H1 (cell line): ENCODE results near the gene PCBP1. TPM values are rescaled to one million over a fixed set of nuclear protein-coding genes. Genes with fewer than 3 reads are reported as not detected.
"Not testable (repeated sequence)": the region's sequence is repeated elsewhere in the genome, so short reads cannot be mapped to it uniquely, and the experiment has no call there.

ENCODE experiments used
- CTCF ChIA-PET: fragments of 300-600 bp; sonication (Branson Sonifier 250); formaldehyde crosslinking; loops from one replicate; lab custom pipeline; 2021; ENCODE audit not compliant: partially characterized antibody; lab: Charles Lee
- POLR2A ChIA-PET: fragments of 300-600 bp; sonication (Branson Sonifier 250); formaldehyde crosslinking; loops from one replicate; lab custom pipeline; 2021; ENCODE audit warnings: inconsistent platforms; ENCODE audit not compliant: partially characterized antibody; lab: Charles Lee
- DNase-seq, 2 experiments: peaks; one replicate each; pipeline versions ENCODE4 v3.0.0 to v3.0.0-alpha.2; 2010 to 2022; ENCODE audit warnings: low spot score in 2 of 2, low read depth in 1 of 2, mixed read lengths in 1 of 2
- FAIRE-seq: peaks from 2 replicates; lab custom pipeline; 2011; peaks lifted over from hg19 to GRCh38; lab: Jason Lieb, UNC
- H2AFZ ChIP-seq: 2 replicates; pipeline ENCODE4 v1.8.1; 2012; ENCODE audit warnings: low read length, inconsistent platforms
- H2AK5ac ChIP-seq: 2 replicates; pipeline ENCODE4 v1.6.1; 2013; ENCODE audit warnings: low read depth, low read length
- H2BK120ac ChIP-seq: replicated peaks from 2 replicates; pipeline ENCODE3; 2013; ENCODE audit warnings: low read depth, low read length, inconsistent platforms
- H2BK12ac ChIP-seq: 2 replicates; pipeline ENCODE4 v1.6.1; 2013; ENCODE audit warnings: low read depth, low read length
- H2BK15ac ChIP-seq: 2 replicates; pipeline ENCODE4 v1.6.1; 2013; ENCODE audit warnings: low read length
- H2BK20ac ChIP-seq: 2 replicates; pipeline ENCODE4 v1.6.1; 2013; ENCODE audit warnings: low read length
- H2BK5ac ChIP-seq: 2 replicates; pipeline ENCODE4 v1.6.1; 2013; ENCODE audit warnings: low read depth, low read length
- H3K14ac ChIP-seq: 2 replicates; pipeline ENCODE4 v1.6.1; 2013; ENCODE audit warnings: inconsistent platforms; ENCODE audit not compliant: insufficient read length
- H3K18ac ChIP-seq: 2 replicates; pipeline ENCODE4 v1.6.1; 2013; ENCODE audit warnings: low read length; ENCODE audit errors: extremely low read depth
- H3K23ac ChIP-seq: 2 replicates; pipeline ENCODE4 v1.6.1; 2013; ENCODE audit warnings: inconsistent platforms; ENCODE audit not compliant: insufficient read length
- H3K23me2 ChIP-seq: 2 replicates; pipeline ENCODE4 v1.6.1; 2013; ENCODE audit warnings: low read depth, low read length
- H3K27ac ChIP-seq: 2 replicates; pipeline ENCODE4 v1.6.1; 2011; ENCODE audit warnings: low read depth, low read length, inconsistent platforms
- H3K27me3 ChIP-seq, 4 experiments: replicated peaks in 1 of 4; 1 replicate in 1 of 4; 2 replicates in 3 of 4; pipeline versions ENCODE4 v1.6.1 to v1.8.1; 2011 to 2013; ENCODE audit warnings: low read length in 3 of 4, mild to moderate bottlenecking in 3 of 4, inconsistent platforms in 2 of 4, mixed read lengths in 2 of 4, moderate library complexity in 1 of 4; ENCODE audit not compliant: control insufficient read depth in 3 of 4, insufficient read depth in 3 of 4; ENCODE audit errors: extremely low read depth in 1 of 4
- H3K36me3 ChIP-seq, 4 experiments: 2 replicates each; pipeline versions ENCODE4 v1.6.1 to v1.8.1; 2011 to 2013; ENCODE audit warnings: mild to moderate bottlenecking in 4 of 4, low read length in 3 of 4, moderate library complexity in 2 of 4, control low read depth in 1 of 4, inconsistent platforms in 1 of 4; ENCODE audit not compliant: insufficient read depth in 4 of 4, control insufficient read depth in 2 of 4
- H3K4ac ChIP-seq: replicated peaks from 2 replicates; pipeline ENCODE3; 2013; ENCODE audit warnings: low read length, low read depth, mixed read lengths, inconsistent platforms; ENCODE audit not compliant: insufficient read length
- H3K4me1 ChIP-seq, 4 experiments: replicated peaks in 1 of 4; 1 replicate in 1 of 4; 2 replicates in 3 of 4; pipeline versions ENCODE4 v1.6.1 to v1.8.1; 2011 to 2013; ENCODE audit warnings: low read length in 3 of 4, inconsistent platforms in 2 of 4, mixed read lengths in 1 of 4; ENCODE audit not compliant: insufficient read depth in 4 of 4, control insufficient read depth in 3 of 4
- H3K4me2 ChIP-seq, 2 experiments: 2 replicates each; pipeline versions ENCODE4 v1.6.1 to v1.8.1; 2011 to 2013; ENCODE audit warnings: low read depth in 2 of 2, low read length in 2 of 2, control low read depth in 1 of 2, inconsistent platforms in 1 of 2, mild to moderate bottlenecking in 1 of 2; ENCODE audit not compliant: insufficient read depth in 1 of 2
- H3K4me3 ChIP-seq, 4 experiments: fragments of 200-600, 300-600 bp in 1 of 4; sonication (generic), shearing (Covaris generic), sonication (Bioruptor Twin) in 1 of 4; 2 replicates each; pipeline versions ENCODE4 v1.5.1 to v1.8.1; 2011 to 2016; ENCODE audit warnings: low read length in 4 of 4, low read depth in 3 of 4, control low read depth in 2 of 4, inconsistent platforms in 2 of 4, mild to moderate bottlenecking in 2 of 4, mixed read lengths in 1 of 4, moderate library complexity in 1 of 4; ENCODE audit not compliant: insufficient read depth in 2 of 4; ENCODE audit errors: extremely low read depth in 1 of 4
- H3K56ac ChIP-seq: replicated peaks from 2 replicates; pipeline ENCODE3; 2013; ENCODE audit warnings: low read depth, mild to moderate bottlenecking, mixed read lengths, low read length, inconsistent platforms; ENCODE audit not compliant: insufficient read length
- H3K79me1 ChIP-seq: 2 replicates; pipeline ENCODE4 v1.6.1; 2013; ENCODE audit warnings: low read depth, low read length, control low read depth
- H3K79me2 ChIP-seq, 2 experiments: 2 replicates each; pipeline versions ENCODE4 v1.6.1 to v1.8.1; 2012 to 2013; ENCODE audit warnings: low read length in 2 of 2, mild to moderate bottlenecking in 2 of 2, inconsistent platforms in 1 of 2; ENCODE audit not compliant: insufficient read depth in 2 of 2, control insufficient read depth in 1 of 2
- H3K9ac ChIP-seq, 4 experiments: replicated peaks in 1 of 4; 1 replicate in 1 of 4; 2 replicates in 3 of 4; pipeline versions ENCODE4 v1.6.1 to v1.8.1; 2011 to 2013; ENCODE audit warnings: low read depth in 3 of 4, low read length in 3 of 4, control low read depth in 2 of 4, mild to moderate bottlenecking in 2 of 4, moderate library complexity in 2 of 4, inconsistent platforms in 1 of 4; ENCODE audit errors: extremely low read depth in 1 of 4
- H3K9me3 ChIP-seq, 2 experiments: 2 replicates each; pipeline versions ENCODE4 v1.6.1 to v1.8.1; 2012 to 2013; ENCODE audit warnings: mild to moderate bottlenecking in 2 of 2, moderate library complexity in 2 of 2, control low read depth in 1 of 2, inconsistent platforms in 1 of 2, low read depth in 1 of 2, low read length in 1 of 2, mixed read lengths in 1 of 2; ENCODE audit not compliant: insufficient read depth in 2 of 2
- H4K20me1 ChIP-seq, 2 experiments: replicated peaks in 1 of 2; 2 replicates each; pipeline versions ENCODE3 to v1.8.1; 2011 to 2013; ENCODE audit warnings: inconsistent platforms in 2 of 2, low read length in 2 of 2, mild to moderate bottlenecking in 1 of 2; ENCODE audit not compliant: insufficient read depth in 2 of 2, control insufficient read depth in 1 of 2
- H4K5ac ChIP-seq: 2 replicates; pipeline ENCODE4 v1.6.1; 2013; ENCODE audit warnings: low read length, low read depth, mixed read lengths, inconsistent platforms; ENCODE audit not compliant: insufficient read length
- H4K8ac ChIP-seq: 2 replicates; pipeline ENCODE4 v1.8.0; 2013; ENCODE audit warnings: mild to moderate bottlenecking, moderate library complexity, low read length, inconsistent platforms; ENCODE audit not compliant: insufficient read depth; ENCODE audit errors: extremely low read depth
- H4K91ac ChIP-seq: replicated peaks from 2 replicates; pipeline ENCODE3; 2013; ENCODE audit warnings: low read length, mixed read lengths, inconsistent platforms; ENCODE audit not compliant: insufficient read length
- CHD2 ChIP-seq: IDR thresholded peaks from 2 replicates; pipeline ENCODE4 v1.6.1; 2012; ENCODE audit warnings: low read length, improper control_type of control experiment
- HDAC6 ChIP-seq: IDR thresholded peaks from one replicate; pipeline ENCODE4 v1.7.1; 2012; ENCODE audit warnings: low read depth, mild to moderate bottlenecking, inconsistent platforms, low read length, moderate library complexity
- JUN ChIP-seq: IDR thresholded peaks from 2 replicates; pipeline ENCODE4 v1.6.1; 2011; ENCODE audit warnings: low read depth, mild to moderate bottlenecking, improper control_type of control experiment, low read length
- NRF1 ChIP-seq: IDR thresholded peaks from 2 replicates; pipeline ENCODE4 v1.6.1; 2011; ENCODE audit warnings: mild to moderate bottlenecking, low read depth, low read length, improper control_type of control experiment
- TEAD4 ChIP-seq: IDR thresholded peaks from 2 replicates; pipeline ENCODE4 v1.6.1; 2012; ENCODE audit warnings: low read depth, low read length, inconsistent platforms, mixed read lengths
- WGBS, 2 experiments: shearing (Covaris generic) in 1 of 2; methylation state at CpG; one replicate each; pipeline versions ENCODE4 v1.1.6 to v1.1.7; 2013 to 2015; ENCODE audit warnings: low lambda C conversion rate in 2 of 2, mixed read lengths in 2 of 2, inconsistent platforms in 1 of 2, low coverage in 1 of 2, missing lambda C conversion rate in 1 of 2; ENCODE audit not compliant: insufficient replicate concordance in 2 of 2, insufficient coverage in 1 of 2, insufficient read length in 1 of 2; ENCODE audit errors: extremely low coverage in 1 of 2, missing lambda C conversion rate in 1 of 2; 5-methylcytosine and 5-hydroxymethylcytosine counted together
- polyA plus RNA-seq, 7 experiments: library from polyadenylated mRNA; depleted of rRNA in 3 of 7; stranded (reverse) in 5 of 7; unstranded in 2 of 7; fragments of >200 nt in 5 of 7; fragments of 200-250 nt in 2 of 7; gene quantifications; 1 replicate in 5 of 7; 2 replicates in 1 of 7; 4 replicates in 1 of 7; pipeline versions ENCODE4 v1.2.1 to v1.2.3, GENCODE V29; 2011 to 2013; ENCODE audit warnings: missing spikeins in 2 of 7, mixed read lengths in 2 of 7
- total RNA-seq: library from RNA; stranded (reverse); fragmentation: NEBNext Ultra II Directional; extraction: Animal tissue kit (Norgen Biotek cat#: 25700); gene quantifications from 2 replicates; pipeline ENCODE4 v1.2.1, GENCODE V29; 2021

The PCBP1 gene
- total and polyA plus RNA-seq, 2 of the 8 experiments (the other 6 are each of a cell fraction or from before 2014, with no cell fraction given) = 279 to 493 TPM

GRCh38 chr2:70133491-70134322 is 46.4 kb downstream of the PCBP1 start (continued):
- TF ChIP-seq TEAD4 (no peak), HDAC6 (no peak), NRF1 (no peak), JUN (no peak), CHD2 (no peak)

- H4K20me1 ChIP-seq, H4K91ac ChIP-seq, H2BK5ac ChIP-seq, H3K27me3 ChIP-seq, H3K4me2 ChIP-seq, H3K23me2 ChIP-seq, H3K36me3 ChIP-seq, H2AK5ac ChIP-seq, FAIRE-seq, H3K4ac ChIP-seq, H4K8ac ChIP-seq, H3K9ac ChIP-seq, DNase-seq, H3K56ac ChIP-seq, H3K9me3 ChIP-seq, H3K23ac ChIP-seq, H3K14ac ChIP-seq, H3K79me2 ChIP-seq, H4K5ac ChIP-seq, H3K18ac ChIP-seq, H2BK15ac ChIP-seq, H3K4me3 ChIP-seq, H2AFZ ChIP-seq, H3K27ac ChIP-seq, H3K79me1 ChIP-seq, H2BK120ac ChIP-seq: not testable (repeated sequence)
- peak overlapping the region; percentile 22; the same call in 1 of the 2 replicates for H2BK20ac ChIP-seq
- peaks cover 2 to 12% (median 8%) of the 10 kb centered on the region in 4 experiments; a peak in 5 of 7 replicates for H3K4me1 ChIP-seq
- 97% methylated on average over 10 of the region's 10 CpGs; no CpG with 5 or more reads in 1 of the 2 experiments for WGBS, 2 experiments
- ChIA-PET CTCF (interaction anchor here (0.6 to 1.3 kb wide), 3 partner anchors 18 to 63 kb away, joined by 3 to 5 read pairs (median 3); no protein-coding TSS in a partner anchor), POLR2A (interaction anchor here (2.4 to 51.3 kb wide), 4 partner anchors 8 to 48 kb away, joined by 9 to 1553 read pairs (median 242); partner anchors contain the start of gene PCBP1)
- H2BK12ac ChIP-seq = peak overlapping the region; percentile 53; the same call in 1 of the 2 replicates
Measured at GRCh38 chr2:70134323-70134983, 47.2 kb downstream of the PCBP1 start.
